ENCODE results near the gene MCL1.

DNA sequence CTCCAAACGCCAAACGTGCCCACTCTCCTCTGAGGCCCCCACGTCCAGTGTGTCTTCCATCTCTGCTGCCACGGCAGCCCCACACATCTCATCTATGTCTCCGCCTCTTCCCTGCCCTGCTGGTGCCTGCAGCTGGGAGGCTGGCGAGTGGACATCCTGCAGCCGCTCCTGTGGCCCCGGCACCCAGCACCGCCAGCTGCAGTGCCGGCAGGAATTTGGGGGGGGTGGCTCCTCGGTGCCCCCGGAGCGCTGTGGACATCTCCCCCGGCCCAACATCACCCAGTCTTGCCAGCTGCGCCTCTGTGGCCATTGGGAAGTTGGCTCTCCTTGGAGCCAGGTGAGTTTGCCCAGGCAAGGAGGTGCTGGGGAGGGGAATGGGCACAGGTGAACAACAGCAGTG is 21.6 kb downstream of the MCL1 start:
- no peak for TF ChIP-seq CTCF (IDR thresholded peaks at IDR 0.05)
- no peak for TF ChIP-seq EP300 (IDR thresholded peaks at IDR 0.05)
- no peak for TF ChIP-seq POLR2AphosphoS5 (IDR thresholded peaks at IDR 0.05)

Measured in gastroesophageal sphincter (tissue), 3 donors.